Astrocyte (in vitro differentiated cells and primary cell): ENCODE measurements around the gene SCAANT1. TPM values are rescaled to one million over a fixed set of nuclear protein-coding genes. Genes with fewer than 3 reads are reported as not detected.

Experiments used
- DNase-seq: peaks from one replicate; pipeline ENCODE4 v3.0.0-alpha.2; 2010; ENCODE audit warnings: low read depth
- FAIRE-seq: peaks from 2 replicates; lab custom pipeline; 2011; peaks lifted over from hg19 to GRCh38; lab: Jason Lieb, UNC
- H2AFZ ChIP-seq: 2 replicates; pipeline ENCODE4 v1.6.0; 2012; ENCODE audit warnings: low read depth, low read length, inconsistent platforms
- H3K27ac ChIP-seq: 2 replicates; pipeline ENCODE4 v1.5.1; 2011; ENCODE audit warnings: low read depth, low read length, inconsistent platforms
- H3K27me3 ChIP-seq: 2 replicates; pipeline ENCODE4 v1.6.0; 2011; ENCODE audit warnings: low read length, inconsistent platforms; ENCODE audit not compliant: insufficient read depth
- H3K36me3 ChIP-seq: 2 replicates; pipeline ENCODE4 v1.5.1; 2011; ENCODE audit warnings: low read length, inconsistent platforms; ENCODE audit not compliant: insufficient read depth
- H3K4me1 ChIP-seq: 2 replicates; pipeline ENCODE4 v1.5.1; 2011; ENCODE audit warnings: low read length, inconsistent platforms; ENCODE audit not compliant: insufficient read depth
- H3K4me2 ChIP-seq: 2 replicates; pipeline ENCODE4 v1.6.0; 2012; ENCODE audit warnings: low read length, inconsistent platforms
- H3K4me3 ChIP-seq: 2 replicates; pipeline ENCODE4 v1.5.1; 2011; ENCODE audit warnings: low read depth, mild to moderate bottlenecking, low read length, inconsistent platforms; ENCODE audit not compliant: insufficient read depth
- H3K79me2 ChIP-seq: 2 replicates; pipeline ENCODE4 v1.6.0; 2012; ENCODE audit warnings: mild to moderate bottlenecking, low read length, inconsistent platforms; ENCODE audit not compliant: insufficient read depth
- H3K9ac ChIP-seq: 2 replicates; pipeline ENCODE4 v1.6.0; 2012; ENCODE audit warnings: mild to moderate bottlenecking, low read length, inconsistent platforms
- H3K9me3 ChIP-seq: 2 replicates; pipeline ENCODE4 v1.5.1; 2012; ENCODE audit warnings: low read depth, mild to moderate bottlenecking, low read length, inconsistent platforms; ENCODE audit not compliant: insufficient read depth
- H4K20me1 ChIP-seq: 2 replicates; pipeline ENCODE4 v1.6.0; 2012; ENCODE audit warnings: low read length, inconsistent platforms; ENCODE audit not compliant: insufficient read depth
- H3K27ac Mint-ChIP-seq: one replicate; pipeline ENCODE4 v1.8.0; 2021; ENCODE audit warnings: mild to moderate bottlenecking, mixed read lengths; ENCODE audit not compliant: unreplicated experiment
- H3K27me3 Mint-ChIP-seq: one replicate; pipeline ENCODE4 v1.8.0; 2021; ENCODE audit warnings: low read depth, mixed read lengths; ENCODE audit not compliant: unreplicated experiment
- H3K36me3 Mint-ChIP-seq: one replicate; pipeline ENCODE4 v1.8.0; 2021; ENCODE audit warnings: low read depth, mixed read lengths; ENCODE audit not compliant: unreplicated experiment
- H3K4me1 Mint-ChIP-seq: one replicate; pipeline ENCODE4 v1.8.0; 2021; ENCODE audit warnings: low read depth, mixed read lengths; ENCODE audit not compliant: unreplicated experiment
- H3K4me3 Mint-ChIP-seq: one replicate; pipeline ENCODE4 v1.8.0; 2021; ENCODE audit warnings: mild to moderate bottlenecking, moderate library complexity, mixed read lengths; ENCODE audit not compliant: unreplicated experiment
- H3K9me3 Mint-ChIP-seq: one replicate; pipeline ENCODE4 v1.8.0; 2021; ENCODE audit warnings: mild to moderate bottlenecking, mixed read lengths; ENCODE audit not compliant: unreplicated experiment
- EZH2 ChIP-seq: IDR thresholded peaks from 2 replicates; pipeline ENCODE4 v1.6.1; 2012; ENCODE audit warnings: mild to moderate bottlenecking, low read length, inconsistent platforms; ENCODE audit not compliant: insufficient read depth
- total RNA-seq: library from RNA; stranded (reverse); gene quantifications from 2 replicates; pipeline ENCODE4 v1.2.1, GENCODE V29; 2021
- TF ChIP-seq, protein P1 (sequence below): IDR thresholded peaks from 2 replicates; pipeline ENCODE4 v1.5.1; 2011; ENCODE audit warnings: low read depth, mild to moderate bottlenecking, inconsistent platforms, low read length, moderate library complexity; ENCODE audit not compliant: insufficient read depth

The SCAANT1 gene
- total RNA-seq, 1 donor from 2014 or later = not detected

DNA sequence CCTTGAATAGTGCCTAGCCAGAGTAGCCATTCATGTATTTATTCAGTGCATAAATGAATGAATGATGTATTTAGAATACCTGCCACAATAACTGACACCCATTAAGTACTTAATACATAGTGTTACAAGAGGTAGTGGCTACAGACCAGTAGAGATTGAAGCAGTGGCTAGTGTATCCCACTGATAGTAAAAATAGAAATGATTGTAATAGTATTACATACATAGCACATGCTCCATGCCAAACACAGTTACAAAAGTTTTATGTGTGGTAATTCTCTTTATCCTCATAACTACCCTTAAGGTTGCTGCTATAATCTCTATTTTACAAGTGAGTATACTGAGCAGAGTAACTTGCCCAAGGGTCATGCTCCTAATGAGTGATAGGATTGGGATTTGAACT is 30.3 kb upstream of the SCAANT1 start:
- Mint-ChIP-seq H3K4me3 (no peak overlapping the region), H3K9me3 (no peaks in the 10 kb centered on the region), H3K4me1 (peaks cover 24% of the 10 kb centered on the region), H3K27ac (no peak overlapping the region), H3K27me3 (no peaks in the 10 kb centered on the region), H3K36me3 (peaks cover 10% of the 10 kb centered on the region)
- Histone ChIP-seq H4K20me1 (peaks cover 88% of the 10 kb centered on the region), H3K9me3 (no peaks in the 10 kb centered on the region), H3K27me3 (no peaks in the 10 kb centered on the region), H2AFZ (no peak overlapping the region), H3K4me1 (peaks cover 14% of the 10 kb centered on the region), H3K36me3 (no peaks in the 10 kb centered on the region), H3K4me3 (no peak overlapping the region), H3K27ac (no peak overlapping the region), H3K79me2 (peaks cover 55% of the 10 kb centered on the region), H3K9ac (no peak overlapping the region), H3K4me2 (no peak overlapping the region)
- no peak for FAIRE-seq
- TF ChIP-seq, protein P1, sequence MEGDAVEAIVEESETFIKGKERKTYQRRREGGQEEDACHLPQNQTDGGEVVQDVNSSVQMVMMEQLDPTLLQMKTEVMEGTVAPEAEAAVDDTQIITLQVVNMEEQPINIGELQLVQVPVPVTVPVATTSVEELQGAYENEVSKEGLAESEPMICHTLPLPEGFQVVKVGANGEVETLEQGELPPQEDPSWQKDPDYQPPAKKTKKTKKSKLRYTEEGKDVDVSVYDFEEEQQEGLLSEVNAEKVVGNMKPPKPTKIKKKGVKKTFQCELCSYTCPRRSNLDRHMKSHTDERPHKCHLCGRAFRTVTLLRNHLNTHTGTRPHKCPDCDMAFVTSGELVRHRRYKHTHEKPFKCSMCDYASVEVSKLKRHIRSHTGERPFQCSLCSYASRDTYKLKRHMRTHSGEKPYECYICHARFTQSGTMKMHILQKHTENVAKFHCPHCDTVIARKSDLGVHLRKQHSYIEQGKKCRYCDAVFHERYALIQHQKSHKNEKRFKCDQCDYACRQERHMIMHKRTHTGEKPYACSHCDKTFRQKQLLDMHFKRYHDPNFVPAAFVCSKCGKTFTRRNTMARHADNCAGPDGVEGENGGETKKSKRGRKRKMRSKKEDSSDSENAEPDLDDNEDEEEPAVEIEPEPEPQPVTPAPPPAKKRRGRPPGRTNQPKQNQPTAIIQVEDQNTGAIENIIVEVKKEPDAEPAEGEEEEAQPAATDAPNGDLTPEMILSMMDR = no peak
- no peak for TF ChIP-seq EZH2
- no peak for DNase-seq

DNA sequence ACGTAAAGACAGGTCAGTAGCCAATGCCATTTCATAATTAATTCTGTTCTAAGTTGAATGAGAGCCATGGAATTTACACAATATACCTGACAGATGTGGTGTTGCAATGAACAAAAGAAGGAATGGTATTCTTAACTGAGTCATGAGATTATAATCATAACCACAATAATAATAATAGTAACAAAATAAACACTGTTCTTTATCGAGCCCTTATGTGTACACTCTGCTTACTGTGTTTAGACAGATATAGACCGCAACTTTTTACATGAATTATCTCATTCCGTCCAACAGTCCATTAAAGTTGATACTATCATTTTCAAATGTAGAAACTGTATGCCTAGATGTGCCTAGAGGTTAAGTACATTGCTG is 28.2 kb upstream of the SCAANT1 start:
- Histone ChIP-seq H3K79me2 (peaks cover 54% of the 10 kb centered on the region), H2AFZ (no peak overlapping the region), H3K4me3 (no peak overlapping the region), H3K4me1 (peaks cover 12% of the 10 kb centered on the region), H3K36me3 (peaks cover 1% of the 10 kb centered on the region), H4K20me1 (peaks cover 90% of the 10 kb centered on the region), H3K9me3 (no peaks in the 10 kb centered on the region), H3K27ac (no peak overlapping the region), H3K27me3 (no peaks in the 10 kb centered on the region), H3K4me2 (peak overlapping the region; percentile 31), H3K9ac (no peak overlapping the region)
- Mint-ChIP-seq H3K9me3 (no peaks in the 10 kb centered on the region), H3K27me3 (no peaks in the 10 kb centered on the region), H3K4me1 (peaks cover 16% of the 10 kb centered on the region), H3K4me3 (no peak overlapping the region), H3K27ac (no peak overlapping the region), H3K36me3 (peaks cover 8% of the 10 kb centered on the region)
- peak; percentile 90 for DNase-seq
- TF ChIP-seq, protein P1 = no peak
- no peak for TF ChIP-seq EZH2
- FAIRE-seq = no peak
